Loucy (cell line): ENCODE measurements around the gene PRTFDC1.

Experiments
- H2AFZ ChIP-seq: fragments of 200-600 bp; sonication (generic); 2 replicates; pipeline ENCODE4 v1.6.0; 2016; ENCODE audit warnings: antibody characterized with exemption, mild to moderate bottlenecking, low read length, moderate library complexity
- H3F3A ChIP-seq: fragments of 200-600 bp; 2 replicates; pipeline ENCODE4 v1.6.0; 2016; ENCODE audit warnings: antibody characterized with exemption, low read depth, mild to moderate bottlenecking
- H3K27me3 ChIP-seq: fragments of 200-600 bp; sonication (generic); 2 replicates; pipeline ENCODE4 v1.6.1; 2014; ENCODE audit warnings: low read length, mild to moderate bottlenecking; ENCODE audit not compliant: insufficient read depth, poor library complexity, severe bottlenecking
- H3K36me3 ChIP-seq: fragments of 200-600 bp; sonication (generic); 2 replicates; pipeline ENCODE4 v1.6.1; 2016; ENCODE audit warnings: low read length; ENCODE audit not compliant: insufficient read depth
- H3K4me1 ChIP-seq: fragments of 200-600 bp; sonication (generic); 2 replicates; pipeline ENCODE4 v1.5.1; 2014; ENCODE audit warnings: low read length, mild to moderate bottlenecking; ENCODE audit not compliant: insufficient read depth, poor library complexity, severe bottlenecking
- H3K4me2 ChIP-seq: fragments of 200-600 bp; sonication (generic); 2 replicates; pipeline ENCODE4 v1.6.0; 2014; ENCODE audit warnings: antibody characterized with exemption, low read length, low read depth, mild to moderate bottlenecking; ENCODE audit not compliant: poor library complexity, severe bottlenecking
- H3K4me3 ChIP-seq: fragments of 200-600 bp; sonication (generic); 2 replicates; pipeline ENCODE4 v1.5.1; 2014; ENCODE audit warnings: low read length, mild to moderate bottlenecking, mixed read lengths; ENCODE audit not compliant: poor library complexity, severe bottlenecking
- H3K79me2 ChIP-seq: fragments of 200-600 bp; sonication (generic); 2 replicates; pipeline ENCODE4 v1.6.1; 2014; ENCODE audit warnings: low read length; ENCODE audit not compliant: insufficient read depth
- H3K9ac ChIP-seq: fragments of 200-600 bp; sonication (generic); 2 replicates; pipeline ENCODE4 v1.6.0; 2014; ENCODE audit warnings: mild to moderate bottlenecking, low read depth, low read length, moderate library complexity; ENCODE audit not compliant: poor library complexity, severe bottlenecking
- H3K9me2 ChIP-seq: fragments of 200-600 bp; sonication (generic); replicated peaks from 2 replicates; pipeline ENCODE4 v1.6.1; 2016; ENCODE audit warnings: low read depth, low read length, mixed read lengths
- H3K9me3 ChIP-seq: fragments of 200-600 bp; sonication (generic); 2 replicates; pipeline ENCODE4 v1.6.1; 2014; ENCODE audit warnings: mild to moderate bottlenecking, antibody characterized with exemption, low read length, low read depth; ENCODE audit not compliant: insufficient read depth
- H4K20me1 ChIP-seq: fragments of 200-600 bp; sonication (generic); 2 replicates; pipeline ENCODE4 v1.6.0; 2014; ENCODE audit warnings: antibody characterized with exemption, low read length, mild to moderate bottlenecking; ENCODE audit not compliant: insufficient read depth, poor library complexity, severe bottlenecking
- EZH2phosphoT487 ChIP-seq: fragments of 200-600 bp; IDR thresholded peaks from 2 replicates; pipeline ENCODE4 v1.6.1; 2018; ENCODE audit warnings: antibody characterized with exemption, mild to moderate bottlenecking, moderate library complexity, borderline replicate concordance
- TF ChIP-seq, protein P1 (sequence below): fragments of 200-600 bp; sonication (generic); conservative IDR thresholded peaks from 2 replicates; pipeline ENCODE4 v1.5.1; 2014; ENCODE audit warnings: mild to moderate bottlenecking, antibody characterized with exemption, low read length

PRTFDC1 gene

DNA sequence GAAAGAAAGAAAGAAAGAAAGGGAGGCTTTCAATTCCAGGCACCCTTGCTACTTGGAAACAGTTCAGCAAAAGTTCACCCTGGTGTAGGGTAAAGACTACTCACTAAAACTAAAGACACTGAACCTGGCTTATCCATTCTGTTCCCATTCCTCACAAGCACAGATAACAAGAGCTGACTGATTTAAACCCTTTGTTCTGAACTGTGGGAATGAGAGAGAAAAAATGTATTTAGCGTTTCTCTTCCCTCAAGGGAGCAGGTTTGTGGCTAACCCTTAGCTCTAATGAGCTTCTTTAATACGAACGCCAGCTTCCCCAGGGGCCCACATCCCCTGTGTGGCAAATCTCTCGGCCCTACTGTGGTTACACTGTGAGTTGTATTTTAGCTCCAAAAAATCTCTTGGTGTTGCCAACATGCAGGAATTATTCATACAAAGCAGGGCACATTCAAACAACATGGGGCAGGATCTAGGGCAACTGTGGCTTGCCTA is 23.3 kb downstream of the PRTFDC1 start:
- no peaks in the 10 kb centered on the region for H3K9me3 ChIP-seq
- no peaks in the 10 kb centered on the region for H3K36me3 ChIP-seq
- no peak overlapping the region for H2AFZ ChIP-seq
- H4K20me1 ChIP-seq, result no peaks in the 10 kb centered on the region
- H3K4me1 ChIP-seq, result peaks cover 5% of the 10 kb centered on the region
- no peaks in the 10 kb centered on the region for H3F3A ChIP-seq
- H3K9ac ChIP-seq, result no peak overlapping the region
- no peak overlapping the region for H3K4me3 ChIP-seq
- peak; percentile 51; the same call in 1 of the 2 replicates for TF ChIP-seq EZH2phosphoT487
- TF ChIP-seq, protein P1, sequence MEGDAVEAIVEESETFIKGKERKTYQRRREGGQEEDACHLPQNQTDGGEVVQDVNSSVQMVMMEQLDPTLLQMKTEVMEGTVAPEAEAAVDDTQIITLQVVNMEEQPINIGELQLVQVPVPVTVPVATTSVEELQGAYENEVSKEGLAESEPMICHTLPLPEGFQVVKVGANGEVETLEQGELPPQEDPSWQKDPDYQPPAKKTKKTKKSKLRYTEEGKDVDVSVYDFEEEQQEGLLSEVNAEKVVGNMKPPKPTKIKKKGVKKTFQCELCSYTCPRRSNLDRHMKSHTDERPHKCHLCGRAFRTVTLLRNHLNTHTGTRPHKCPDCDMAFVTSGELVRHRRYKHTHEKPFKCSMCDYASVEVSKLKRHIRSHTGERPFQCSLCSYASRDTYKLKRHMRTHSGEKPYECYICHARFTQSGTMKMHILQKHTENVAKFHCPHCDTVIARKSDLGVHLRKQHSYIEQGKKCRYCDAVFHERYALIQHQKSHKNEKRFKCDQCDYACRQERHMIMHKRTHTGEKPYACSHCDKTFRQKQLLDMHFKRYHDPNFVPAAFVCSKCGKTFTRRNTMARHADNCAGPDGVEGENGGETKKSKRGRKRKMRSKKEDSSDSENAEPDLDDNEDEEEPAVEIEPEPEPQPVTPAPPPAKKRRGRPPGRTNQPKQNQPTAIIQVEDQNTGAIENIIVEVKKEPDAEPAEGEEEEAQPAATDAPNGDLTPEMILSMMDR, result no peak
- no peaks in the 10 kb centered on the region for H3K9me2 ChIP-seq
- H3K27me3 ChIP-seq, result peaks cover 54% of the 10 kb centered on the region
- H3K4me2 ChIP-seq, result no peak overlapping the region
- H3K79me2 ChIP-seq, result no peaks in the 10 kb centered on the region

DNA sequence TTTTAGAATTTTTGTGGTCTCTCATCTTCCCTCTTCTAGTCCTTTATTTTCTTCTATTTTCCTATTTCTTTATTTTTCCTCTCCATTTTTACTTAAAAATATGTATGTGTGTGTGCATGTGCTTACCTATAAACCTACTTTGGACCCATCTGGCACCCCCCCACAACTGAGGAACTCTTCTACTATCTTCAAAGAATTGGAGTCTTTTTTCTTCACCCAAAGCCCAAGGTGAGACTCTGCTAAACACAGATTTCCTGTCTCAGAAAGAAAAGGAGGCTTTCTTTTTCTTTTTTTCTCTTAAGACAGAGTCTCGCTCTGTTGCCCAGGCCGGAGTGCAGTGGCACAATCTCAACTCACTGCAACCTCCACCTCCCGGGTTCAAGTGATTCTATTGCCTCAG is 24.2 kb downstream of the PRTFDC1 start:
- Histone ChIP-seq H3K9me3 (no peaks in the 10 kb centered on the region), H3K4me1 (peaks cover 5% of the 10 kb centered on the region), H3K4me2 (no peak overlapping the region), H3K36me3 (no peaks in the 10 kb centered on the region), H3K27me3 (peaks cover 45% of the 10 kb centered on the region), H3K4me3 (no peak overlapping the region), H3F3A (no peaks in the 10 kb centered on the region), H3K79me2 (no peaks in the 10 kb centered on the region), H4K20me1 (no peaks in the 10 kb centered on the region), H2AFZ (no peak overlapping the region), H3K9me2 (no peaks in the 10 kb centered on the region), H3K9ac (no peak overlapping the region)
- TF ChIP-seq, protein P1, result no peak
- TF ChIP-seq EZH2phosphoT487, result no peak

- no peaks in the 10 kb centered on the region for H4K20me1 ChIP-seq
- H3K9ac ChIP-seq, result no peak overlapping the region
- H3K4me1 ChIP-seq, result peaks cover 8% of the 10 kb centered on the region
- H3K9me2 ChIP-seq, result no peaks in the 10 kb centered on the region
- peaks cover 30% of the 10 kb centered on the region for H3K27me3 ChIP-seq
- H3F3A ChIP-seq, result no peaks in the 10 kb centered on the region
- H3K4me3 ChIP-seq, result no peak overlapping the region
- no peaks in the 10 kb centered on the region for H3K36me3 ChIP-seq
- H2AFZ ChIP-seq, result no peak overlapping the region
- H3K79me2 ChIP-seq, result no peaks in the 10 kb centered on the region
- no peak overlapping the region for H3K4me2 ChIP-seq
- TF ChIP-seq EZH2phosphoT487, result no peak
- TF ChIP-seq, protein P1, result no peak
- no peaks in the 10 kb centered on the region for H3K9me3 ChIP-seq
Measured at GRCh38 chr10:24926557-24926956, 25.8 kb downstream of the PRTFDC1 start.
